HepG2 (cell line): ENCODE results near the gene COX4I2. TPM values are rescaled to one million over a fixed set of nuclear protein-coding genes. Genes with fewer than 3 reads are reported as not detected.
A peak's percentile ranks its signal among the peaks of the same experiment; 100 is the strongest.

ENCODE experiments used
- BHLHE40 ChIP-seq: IDR thresholded peaks from 2 replicates; pipeline ENCODE4 v1.6.1; 2011; ENCODE audit warnings: low read length, improper control_type of control experiment
- HDAC6 ChIP-seq: fragments of 200-600 bp; sonication (generic); IDR thresholded peaks from 2 replicates; pipeline ENCODE4 v1.7.0; 2017; ENCODE audit warnings: mild to moderate bottlenecking, antibody characterized with exemption, low read length, low read depth
- HNRNPLL ChIP-seq: fragments of 200-400 bp; formaldehyde crosslinking; IDR thresholded peaks from 2 replicates; pipeline ENCODE4 v1.6.1; 2017; ENCODE audit warnings: mild to moderate bottlenecking, low read depth, low read length; ENCODE audit not compliant: poor library complexity, severe bottlenecking
- MYC ChIP-seq: sonication (generic); formaldehyde crosslinking; IDR thresholded peaks from 2 replicates; pipeline ENCODE4 v1.9.0; 2021; ENCODE audit warnings: missing genetic modification reagents, borderline replicate concordance
- NAIF1 ChIP-seq: sonication (generic); formaldehyde crosslinking; IDR thresholded peaks from 2 replicates; pipeline ENCODE4 v1.5.0; 2020; ENCODE audit warnings: mild to moderate bottlenecking, missing genetic modification reagents, borderline replicate concordance
- NCOA1 ChIP-seq: sonication (generic); formaldehyde crosslinking; IDR thresholded peaks from 2 replicates; pipeline ENCODE4 v1.9.0; 2021; ENCODE audit warnings: missing genetic modification reagents
- SP4 ChIP-seq: sonication (generic); formaldehyde crosslinking; IDR thresholded peaks from 2 replicates; pipeline ENCODE4 v1.8.1; 2023; ENCODE audit warnings: mild to moderate bottlenecking, missing genetic modification reagents
- STAT5B ChIP-seq: sonication (generic); formaldehyde crosslinking; IDR thresholded peaks from 2 replicates; pipeline ENCODE4 v1.4.0; 2020; ENCODE audit warnings: missing genetic modification reagents
- THYN1 ChIP-seq: sonication (generic); formaldehyde crosslinking; IDR thresholded peaks from 2 replicates; pipeline ENCODE4 v1.8.1; 2023; ENCODE audit warnings: low read depth, mild to moderate bottlenecking, moderate library complexity, missing genetic modification reagents, borderline replicate concordance
- ZBTB40 ChIP-seq, 2 experiments: fragments of 450-650 bp in 1 of 2; sonication (generic) in 1 of 2; formaldehyde crosslinking in 1 of 2; IDR thresholded peaks; 2 replicates each; pipeline versions ENCODE4 v1.6.1 to v1.8.0; 2016 to 2022; ENCODE audit warnings: antibody characterized with exemption in 1 of 2, mild to moderate bottlenecking in 1 of 2, missing genetic modification reagents in 1 of 2
- ZNF12 ChIP-seq: sonication (generic); formaldehyde crosslinking; IDR thresholded peaks from 2 replicates; pipeline ENCODE4 v1.5.0; 2020; ENCODE audit warnings: missing genetic modification reagents
- ZNF124 ChIP-seq: sonication (generic); formaldehyde crosslinking; IDR thresholded peaks from 2 replicates; pipeline ENCODE4 v1.4.0; 2020; ENCODE audit warnings: missing genetic modification reagents
- ZNF367 ChIP-seq: sonication (generic); formaldehyde crosslinking; IDR thresholded peaks from 2 replicates; pipeline ENCODE4 v1.4.0; 2020; ENCODE audit warnings: missing genetic modification reagents, borderline replicate concordance
- ZNF562 ChIP-seq: sonication (generic); formaldehyde crosslinking; IDR thresholded peaks from 2 replicates; pipeline ENCODE4 v1.8.0; 2022; ENCODE audit warnings: missing genetic modification reagents, borderline replicate concordance
- ZNF563 ChIP-seq: sonication (generic); formaldehyde crosslinking; IDR thresholded peaks from 2 replicates; pipeline ENCODE4 v1.8.0; 2022; ENCODE audit warnings: mild to moderate bottlenecking, moderate library complexity, missing genetic modification reagents
- ZNF567 ChIP-seq: sonication (generic); formaldehyde crosslinking; IDR thresholded peaks from 2 replicates; pipeline ENCODE4 v1.8.1; 2023; ENCODE audit warnings: mild to moderate bottlenecking, missing genetic modification reagents, borderline replicate concordance
- ZNF569 ChIP-seq: sonication (generic); formaldehyde crosslinking; IDR thresholded peaks from 2 replicates; pipeline ENCODE4 v1.5.0; 2020; ENCODE audit warnings: mild to moderate bottlenecking, missing genetic modification reagents, moderate library complexity, borderline replicate concordance
- ZNF770 ChIP-seq: sonication (generic); formaldehyde crosslinking; IDR thresholded peaks from 2 replicates; pipeline ENCODE4 v1.5.0; 2020; ENCODE audit warnings: mild to moderate bottlenecking, missing genetic modification reagents
- polyA plus RNA-seq, 8 experiments: library from polyadenylated mRNA; depleted of rRNA in 3 of 8; stranded (reverse) in 7 of 8; unstranded in 1 of 8; fragments of >200 nt; fragmentation: Illumina TruSeq in 4 of 8; extraction: Trizol in 4 of 8; gene quantifications; 2 replicates each; pipeline versions ENCODE4 v1.2.1 to v1.2.3, GENCODE V29; 2011 to 2016; ENCODE audit warnings: low read depth in 4 of 8, missing spikeins in 1 of 8, mixed read lengths in 1 of 8; ENCODE audit not compliant: insufficient read depth in 1 of 8
- total RNA-seq, 5 experiments: library from RNA; depleted of rRNA; stranded (reverse); fragments of >200 nt; fragmentation: Illumina TruSeq; extraction: Trizol; gene quantifications; 2 replicates each; pipeline ENCODE4 v1.2.3, GENCODE V29; 2016; ENCODE audit warnings: low read depth in 1 of 5

COX4I2 gene
- total and polyA plus RNA-seq, 2 of the 13 experiments (the other 11 are each of a cell fraction or from before 2014, with no cell fraction given): 1.1 TPM; not detected in 1

GRCh38 chr20:31606804-31607639 lies 30.7 kb upstream of the COX4I2 start (continued):
- TF ChIP-seq ZBTB40 (IDR thresholded peaks at IDR 0.05): no peak
- TF ChIP-seq ZBTB40 (CRISPR knock-in tag; IDR thresholded peaks at IDR 0.05): peak; percentile 36; the same call in 1 of the 2 replicates
- TF ChIP-seq MYC: peak; percentile 87
- peak; percentile 30; the same call in 1 of the 2 replicates for TF ChIP-seq THYN1
- TF ChIP-seq ZNF770: no peak
- no peak for TF ChIP-seq NCOA1 (CRISPR knock-in tag)
- TF ChIP-seq SP4: peak; percentile 62
- no peak; the same call in 1 of the 2 replicates for TF ChIP-seq NAIF1 (CRISPR knock-in tag)
- TF ChIP-seq ZNF124 (CRISPR knock-in tag): peak; percentile 20; the same call in 1 of the 2 replicates
- TF ChIP-seq ZNF569: no peak
- peak; percentile 80; the same call in 1 of the 2 replicates for TF ChIP-seq STAT5B (CRISPR knock-in tag)
- TF ChIP-seq ZNF367 (CRISPR knock-in tag): peak; percentile 61; the same call in 1 of the 2 replicates
- peak; percentile 82; the same call in 1 of the 2 replicates for TF ChIP-seq ZNF563
- peak; percentile 73 for TF ChIP-seq HNRNPLL
- TF ChIP-seq BHLHE40: peak; percentile 56
- peak; percentile 55 for TF ChIP-seq ZNF12
- peak; percentile 84 for TF ChIP-seq HDAC6
- peak; percentile 91 for TF ChIP-seq ZNF562 (CRISPR knock-in tag)
- TF ChIP-seq ZNF567 (CRISPR knock-in tag): no peak
